Natural killer cell (primary cell): ENCODE data around the gene EAF1. TPM values are rescaled to one million over a fixed set of nuclear protein-coding genes. Genes with fewer than 3 reads are reported as not detected.
"Not testable (repeated sequence)": the region's sequence is repeated elsewhere in the genome, so short reads cannot be mapped to it uniquely, and the experiment has no call there.

Source experiments
- ATAC-seq, 3 donors: fragments of 150-1000 bp in 2 of 3; fragments of 200-7000 bp in 1 of 3; cut with Tn5 transposase; 1 replicate in 1 of 3; 2 replicates in 2 of 3; pipeline ENCODE4 v1.10.0; 2021; ENCODE audit warnings: mild to moderate bottlenecking in 2 of 3, moderate library complexity in 2 of 3
- DNase-seq, 2 donors: peaks; one replicate each; pipeline versions ENCODE4 v3.0.0 to v3.0.0-alpha.2; 2013 to 2021; ENCODE audit warnings: mixed read lengths in 1 of 2
- H3K27ac ChIP-seq: one replicate; pipeline ENCODE4 v1.5.1; 2013; ENCODE audit warnings: mild to moderate bottlenecking, low read length
- H3K27me3 ChIP-seq: one replicate; pipeline ENCODE4 v1.6.1; 2013; ENCODE audit warnings: low read length; ENCODE audit not compliant: control insufficient read depth, insufficient read depth
- H3K36me3 ChIP-seq: one replicate; pipeline ENCODE4 v1.6.1; 2013; ENCODE audit warnings: low read length; ENCODE audit not compliant: control insufficient read depth, insufficient read depth
- H3K4me1 ChIP-seq: one replicate; pipeline ENCODE4 v1.6.1; 2013; ENCODE audit warnings: low read length; ENCODE audit not compliant: control insufficient read depth, insufficient read depth
- H3K4me3 ChIP-seq: one replicate; pipeline ENCODE4 v1.5.1; 2013; ENCODE audit warnings: low read length
- H3K9me3 ChIP-seq: one replicate; pipeline ENCODE4 v1.6.1; 2013; ENCODE audit warnings: low read length; ENCODE audit not compliant: control insufficient read depth, insufficient read depth
- H3K27ac Mint-ChIP-seq, 2 donors: one replicate each; pipeline ENCODE4 v1.8.0; 2022; ENCODE audit warnings: mild to moderate bottlenecking in 2 of 2, mixed read lengths in 2 of 2, moderate library complexity in 1 of 2
- H3K27me3 Mint-ChIP-seq, 2 donors: one replicate each; pipeline ENCODE4 v1.8.0; 2022; ENCODE audit warnings: low read depth in 2 of 2, mixed read lengths in 2 of 2
- H3K36me3 Mint-ChIP-seq: one replicate; pipeline ENCODE4 v1.8.0; 2022; ENCODE audit warnings: mixed read lengths
- H3K4me1 Mint-ChIP-seq, 2 donors: one replicate each; pipeline ENCODE4 v1.8.0; 2022; ENCODE audit warnings: mixed read lengths in 2 of 2
- H3K4me3 Mint-ChIP-seq: one replicate; pipeline ENCODE4 v1.8.0; 2022; ENCODE audit warnings: mild to moderate bottlenecking, moderate library complexity, mixed read lengths
- H3K9me3 Mint-ChIP-seq, 2 donors: one replicate each; pipeline ENCODE4 v1.8.0; 2022; ENCODE audit warnings: mixed read lengths in 2 of 2
- CTCF ChIP-seq: fragments of 200-600 bp; IDR thresholded peaks from one replicate; pipeline ENCODE4 v1.8.0; 2022; ENCODE audit warnings: antibody characterized with exemption
- WGBS: methylation state at CpG from one replicate; pipeline ENCODE4 v1.1.7; 2013; ENCODE audit warnings: missing lambda C conversion rate; ENCODE audit not compliant: insufficient coverage; 5-methylcytosine and 5-hydroxymethylcytosine counted together
- intact Hi-C: fragments of 100-400 bp; cut with micrococcal nuclease; formaldehyde crosslinking; loops from one replicate; pipeline ENCODE4 v1.14.2; 2022
- total RNA-seq, 4 donors: library from RNA; stranded (reverse); fragments of 120-200 nt in 1 of 4; gene quantifications; one replicate each; pipeline versions ENCODE4 v1.2.3 to v1.2.4, GENCODE V29; 2013 to 2022

Gene EAF1
- total RNA-seq, 3 donors from 2014 or later (not counting 1 experiment from before 2014, with no cell fraction given): 39.7 to 45.8 (median 41.5) TPM

DNA sequence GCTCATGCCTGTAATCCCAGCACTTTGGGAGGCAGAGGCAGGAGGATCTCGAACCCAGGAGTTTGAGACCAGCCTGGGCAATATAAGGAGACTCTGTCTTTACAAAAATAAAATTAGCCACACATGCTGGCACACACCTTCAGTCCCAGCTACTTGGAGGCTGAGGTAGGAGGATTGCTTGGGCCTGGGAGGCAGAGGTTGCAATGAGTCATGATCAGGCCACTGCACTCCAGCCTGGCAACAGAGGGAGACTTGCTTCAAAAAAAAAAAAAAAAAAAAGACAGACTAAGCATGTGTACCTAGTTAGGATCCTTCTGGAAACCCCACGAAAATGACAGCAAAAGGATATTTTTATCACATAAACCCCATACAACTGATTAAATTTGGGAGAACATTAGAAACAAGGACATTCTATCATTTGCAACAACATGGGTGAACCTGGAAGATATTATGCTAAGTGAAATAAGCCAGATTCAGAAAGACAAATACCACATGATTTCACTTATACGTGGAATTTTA is 44.9 kb upstream of the EAF1 start:
- TF ChIP-seq CTCF: no peak
- Histone ChIP-seq H3K36me3 (no peaks in the 10 kb centered on the region), H3K4me3 (no peak overlapping the region), H3K27ac (no peak overlapping the region), H3K4me1 (peaks cover 5% of the 10 kb centered on the region), H3K9me3 (peaks cover 7% of the 10 kb centered on the region), H3K27me3 (no peaks in the 10 kb centered on the region)
- Mint-ChIP-seq H3K9me3 (no peaks in the 10 kb centered on the region), H3K27ac (no peak overlapping the region), H3K4me3 (no peak overlapping the region), H3K27me3 (no peaks in the 10 kb centered on the region), H3K36me3 (no peaks in the 10 kb centered on the region), H3K4me1 (peaks cover 14 to 17% of the 10 kb centered on the region in 2 donors)
- intact Hi-C loops: no loop called here
- DNase-seq (no peak), ATAC-seq (no peak)
- 83% methylated on average over 3 of the region's 3 CpGs for WGBS

GRCh38 chr3:15384510-15385237 is 42.7 kb upstream of the EAF1 start:
- H3K27ac ChIP-seq: peak overlapping the region; percentile 53
- WGBS: 74% methylated on average over 4 of the region's 4 CpGs
- H3K9me3 Mint-ChIP-seq: no peaks in the 10 kb centered on the region
- no peak overlapping the region for H3K4me3 Mint-ChIP-seq
- TF ChIP-seq CTCF: no peak
- no peaks in the 10 kb centered on the region for H3K27me3 ChIP-seq
- H3K36me3 Mint-ChIP-seq: no peaks in the 10 kb centered on the region
- no peaks in the 10 kb centered on the region for H3K27me3 Mint-ChIP-seq
- H3K36me3 ChIP-seq: no peaks in the 10 kb centered on the region
- H3K27ac Mint-ChIP-seq: no peak overlapping the region
- peaks cover 7% of the 10 kb centered on the region for H3K9me3 ChIP-seq
- DNase-seq (no peak), ATAC-seq (no peak)
- no peaks in the 10 kb centered on the region for H3K4me1 ChIP-seq
- H3K4me1 Mint-ChIP-seq: peaks cover 5 to 7% of the 10 kb centered on the region in 2 donors
- H3K4me3 ChIP-seq: no peak overlapping the region
- intact Hi-C loops: no loop called here

- intact Hi-C loops, H3K27me3 ChIP-seq, DNase-seq, H3K4me3 Mint-ChIP-seq, H3K4me3 ChIP-seq, H3K4me1 ChIP-seq, H3K36me3 ChIP-seq, ATAC-seq, H3K27ac Mint-ChIP-seq, H3K9me3 Mint-ChIP-seq, H3K27me3 Mint-ChIP-seq, H3K9me3 ChIP-seq, H3K4me1 Mint-ChIP-seq, H3K27ac ChIP-seq, H3K36me3 Mint-ChIP-seq: not testable (repeated sequence)
- WGBS: 68% methylated on average over 10 of the region's 10 CpGs
These were observed 42.1 kb upstream of the EAF1 start for GRCh38 chr3:15385238-15385695.

DNA sequence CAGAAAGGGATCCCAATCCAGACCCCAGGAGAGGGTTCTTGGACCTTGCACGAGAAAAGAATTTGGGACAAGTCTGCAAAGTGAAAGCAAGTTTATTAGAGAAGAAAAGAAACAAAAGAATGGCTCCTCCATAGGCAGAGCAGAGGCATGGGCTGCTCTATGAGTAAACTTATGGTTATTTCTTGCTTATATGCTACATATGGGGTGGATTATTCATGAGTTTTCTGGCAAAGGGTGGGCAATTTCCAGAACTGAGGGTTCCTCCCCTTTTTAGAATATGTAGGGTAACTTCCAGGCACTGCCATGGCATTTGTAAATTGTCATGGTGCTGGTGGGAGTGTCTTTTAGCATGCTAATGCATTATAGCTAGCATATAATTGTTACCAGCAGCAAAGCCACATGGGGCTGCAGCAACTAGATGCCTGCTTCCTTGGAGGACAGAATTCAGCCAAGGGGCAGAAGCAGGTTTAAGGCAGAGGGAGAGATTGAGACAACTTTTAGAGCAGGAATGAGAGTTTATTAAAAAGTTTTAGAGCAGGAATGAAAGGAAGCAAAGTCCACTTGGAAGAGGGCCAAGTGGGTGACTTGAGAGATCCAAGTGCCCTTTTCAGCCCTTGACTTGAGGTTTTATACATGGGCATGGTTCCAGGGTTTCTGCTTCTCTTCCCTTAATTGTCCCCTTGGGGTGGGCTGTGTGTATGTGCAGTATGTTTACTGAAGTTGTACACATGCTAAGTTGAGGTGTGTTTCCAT is 41.3 kb upstream of the EAF1 start:
- intact Hi-C loops: no loop called here
- DNase-seq: no peak
- H3K9me3 Mint-ChIP-seq: no peaks in the 10 kb centered on the region
- no peaks in the 10 kb centered on the region for H3K36me3 Mint-ChIP-seq
- Histone ChIP-seq H3K9me3 (peaks cover 7% of the 10 kb centered on the region), H3K27me3 (no peaks in the 10 kb centered on the region), H3K27ac (no peak overlapping the region), H3K4me1 (no peaks in the 10 kb centered on the region), H3K4me3 (no peak overlapping the region), H3K36me3 (no peaks in the 10 kb centered on the region)
- 85% methylated on average over 1 of the region's 1 CpG for WGBS
- no peak for TF ChIP-seq CTCF
- no peak overlapping the region for H3K4me3 Mint-ChIP-seq
- ATAC-seq: no peak
- H3K27me3 Mint-ChIP-seq: no peaks in the 10 kb centered on the region
- no peak overlapping the region for H3K27ac Mint-ChIP-seq
- peaks cover 5 to 7% of the 10 kb centered on the region in 2 donors for H3K4me1 Mint-ChIP-seq

GRCh38 chr3:15386654-15386955 is 40.8 kb upstream of the EAF1 start:
- H3K27me3 Mint-ChIP-seq, H3K36me3 ChIP-seq, H3K27ac ChIP-seq, H3K4me1 Mint-ChIP-seq, H3K4me1 ChIP-seq, DNase-seq, H3K9me3 Mint-ChIP-seq, H3K4me3 Mint-ChIP-seq, H3K27me3 ChIP-seq, H3K9me3 ChIP-seq, intact Hi-C loops, H3K4me3 ChIP-seq, ATAC-seq, H3K27ac Mint-ChIP-seq, H3K36me3 Mint-ChIP-seq: not testable (repeated sequence)
- 94% methylated on average over 5 of the region's 5 CpGs for WGBS
